PC-3 (cell line): ENCODE measurements around the gene ARL5C. TPM values are rescaled to one million over a fixed set of nuclear protein-coding genes. Genes with fewer than 3 reads are reported as not detected.

ENCODE experiments used
- ATAC-seq: fragments of 200-7000 bp; cut with Tn5 transposase; 2 replicates; pipeline ENCODE4 v1.9.1; 2020; ENCODE audit warnings: mild to moderate bottlenecking, moderate library complexity
- BruUV-seq: library from RNA; stranded (reverse); fragments of 400-500 nt; replicated peaks from 2 replicates; lab custom pipeline; 2021; lab: Mats Ljungman, UMichigan
- CTCF ChIA-PET: fragments of 300-600 bp; sonication (Branson Sonifier 250); formaldehyde crosslinking; loops from one replicate; lab custom pipeline; 2022; ENCODE audit warnings: antibody characterized with exemption; lab: Charles Lee
- POLR2A ChIA-PET: fragments of 300-600 bp; sonication (Branson Sonifier 250); formaldehyde crosslinking; loops from one replicate; lab custom pipeline; 2022; ENCODE audit warnings: antibody characterized with exemption; ENCODE audit not compliant: unreplicated experiment; lab: Charles Lee
- DNase-seq: peaks from one replicate; pipeline ENCODE4 v3.0.0-alpha.2; 2015
- H2AFZ ChIP-seq: fragments of 300-600 bp; sonication (generic); 2 replicates; pipeline ENCODE4 v1.6.0; 2016; ENCODE audit warnings: antibody characterized with exemption, low read length
- H3F3A ChIP-seq: fragments of 300-600 bp; sonication (generic); one replicate; pipeline ENCODE4 v1.6.0; 2017; ENCODE audit warnings: antibody characterized with exemption, low read length, control low read depth, mild to moderate bottlenecking; ENCODE audit not compliant: unreplicated experiment
- H3K27ac ChIP-seq: fragments of 300-600 bp; sonication (generic); 2 replicates; pipeline ENCODE4 v1.5.1; 2016; ENCODE audit warnings: mild to moderate bottlenecking, low read length
- H3K27me3 ChIP-seq: fragments of 300-600 bp; sonication (generic); 2 replicates; pipeline ENCODE4 v1.6.1; 2016; ENCODE audit warnings: low read length, mixed read lengths
- H3K36me3 ChIP-seq: fragments of 300-600 bp; sonication (generic); 2 replicates; pipeline ENCODE4 v1.6.1; 2016; ENCODE audit warnings: low read depth, mixed run types, low read length, mixed read lengths
- H3K4me1 ChIP-seq: fragments of 300-600 bp; sonication (generic); 2 replicates; pipeline ENCODE4 v1.5.1; 2016; ENCODE audit warnings: low read length; ENCODE audit not compliant: insufficient read depth
- H3K4me2 ChIP-seq: fragments of 300-600 bp; sonication (generic); 2 replicates; pipeline ENCODE4 v1.6.0; 2016; ENCODE audit warnings: low read length
- H3K4me3 ChIP-seq: fragments of 300-600 bp; sonication (generic); 2 replicates; pipeline ENCODE4 v1.5.1; 2016; ENCODE audit warnings: mild to moderate bottlenecking, low read length, mixed read lengths
- H3K79me2 ChIP-seq: fragments of 300-600 bp; sonication (generic); 2 replicates; pipeline ENCODE4 v1.6.1; 2017; ENCODE audit warnings: low read length, mixed read lengths
- H3K9ac ChIP-seq: fragments of 300-600 bp; sonication (generic); 2 replicates; pipeline ENCODE4 v1.6.0; 2016; ENCODE audit warnings: mild to moderate bottlenecking, low read length
- H3K9me2 ChIP-seq: fragments of 300-600 bp; sonication (generic); replicated peaks from 2 replicates; pipeline ENCODE4 v1.6.1; 2016; ENCODE audit warnings: mixed run types, low read length, mixed read lengths
- H3K9me3 ChIP-seq: fragments of 300-600 bp; sonication (generic); 2 replicates; pipeline ENCODE4 v1.6.1; 2016; ENCODE audit warnings: low read length, mixed read lengths
- H4K20me1 ChIP-seq: fragments of 300-600 bp; sonication (generic); 2 replicates; pipeline ENCODE4 v1.6.1; 2016; ENCODE audit warnings: low read length, mixed read lengths
- EZH2 ChIP-seq: fragments of 300-600 bp; sonication (generic); IDR thresholded peaks from one replicate; pipeline ENCODE4 v1.6.1; 2017; ENCODE audit warnings: antibody characterized with exemption, mild to moderate bottlenecking, low read length; ENCODE audit not compliant: unreplicated experiment
- EZH2phosphoT487 ChIP-seq: fragments of 300-600 bp; sonication (generic); IDR thresholded peaks from 2 replicates; pipeline ENCODE4 v1.6.1; 2018; ENCODE audit warnings: mild to moderate bottlenecking, antibody characterized with exemption, low read length, borderline replicate concordance
- intact Hi-C: fragments of 100-400 bp; cut with micrococcal nuclease; formaldehyde crosslinking; loops from 2 replicates; pipeline ENCODE4 v1.9.0; 2023
- total RNA-seq: library from RNA; depleted of rRNA; stranded (reverse); fragments of >200 nt; gene quantifications from 2 replicates; pipeline ENCODE4 v1.2.3, GENCODE V29; 2014
- TF ChIP-seq, protein P1 (sequence below): fragments of 300-600 bp; sonication (generic); conservative IDR thresholded peaks from 2 replicates; pipeline ENCODE4 v1.5.1; 2017; ENCODE audit warnings: antibody characterized with exemption, low read depth, mild to moderate bottlenecking, low read length

ARL5C gene
- total RNA-seq, 1 experiment from 2014 or later: not detected

DNA sequence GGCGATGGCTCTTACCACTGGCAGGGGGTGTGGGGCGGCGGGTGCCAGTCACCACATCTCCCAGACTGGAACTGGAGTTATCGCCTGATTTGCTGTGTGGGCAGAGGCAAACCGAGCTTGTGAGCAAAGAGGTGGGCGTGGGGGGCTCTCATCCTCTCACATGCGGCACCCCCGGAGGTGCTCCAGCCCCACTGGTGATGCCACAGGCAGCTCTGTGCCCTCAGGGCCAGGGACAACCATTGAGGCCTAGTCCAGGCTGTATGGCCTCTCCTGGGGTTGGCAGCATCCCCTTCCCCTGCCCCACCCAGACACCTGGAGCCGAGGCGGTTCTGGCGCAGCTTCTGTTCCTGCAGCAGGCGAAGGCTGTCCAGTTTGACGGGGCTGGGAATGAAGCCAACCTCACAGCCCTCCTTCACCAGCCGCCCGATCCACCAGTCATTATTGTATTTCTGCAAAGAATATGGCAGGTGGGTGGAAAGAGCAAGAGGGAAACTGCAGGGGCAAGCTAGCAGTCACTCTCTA, 20.6 kb upstream of the ARL5C start:
- ChIA-PET CTCF (no interaction called here), POLR2A (no interaction called here)
- Histone ChIP-seq H2AFZ (no peak overlapping the region), H3K9me2 (no peaks in the 10 kb centered on the region), H3K79me2 (no peaks in the 10 kb centered on the region), H4K20me1 (no peaks in the 10 kb centered on the region), H3F3A (no peaks in the 10 kb centered on the region), H3K4me3 (no peak overlapping the region), H3K27me3 (no peaks in the 10 kb centered on the region), H3K9ac (no peak overlapping the region), H3K36me3 (no peaks in the 10 kb centered on the region), H3K4me2 (no peak overlapping the region), H3K9me3 (no peaks in the 10 kb centered on the region), H3K4me1 (no peaks in the 10 kb centered on the region), H3K27ac (no peak overlapping the region)
- BruUV-seq: no TSS peak
- TF ChIP-seq EZH2: no peak
- TF ChIP-seq, protein P1, sequence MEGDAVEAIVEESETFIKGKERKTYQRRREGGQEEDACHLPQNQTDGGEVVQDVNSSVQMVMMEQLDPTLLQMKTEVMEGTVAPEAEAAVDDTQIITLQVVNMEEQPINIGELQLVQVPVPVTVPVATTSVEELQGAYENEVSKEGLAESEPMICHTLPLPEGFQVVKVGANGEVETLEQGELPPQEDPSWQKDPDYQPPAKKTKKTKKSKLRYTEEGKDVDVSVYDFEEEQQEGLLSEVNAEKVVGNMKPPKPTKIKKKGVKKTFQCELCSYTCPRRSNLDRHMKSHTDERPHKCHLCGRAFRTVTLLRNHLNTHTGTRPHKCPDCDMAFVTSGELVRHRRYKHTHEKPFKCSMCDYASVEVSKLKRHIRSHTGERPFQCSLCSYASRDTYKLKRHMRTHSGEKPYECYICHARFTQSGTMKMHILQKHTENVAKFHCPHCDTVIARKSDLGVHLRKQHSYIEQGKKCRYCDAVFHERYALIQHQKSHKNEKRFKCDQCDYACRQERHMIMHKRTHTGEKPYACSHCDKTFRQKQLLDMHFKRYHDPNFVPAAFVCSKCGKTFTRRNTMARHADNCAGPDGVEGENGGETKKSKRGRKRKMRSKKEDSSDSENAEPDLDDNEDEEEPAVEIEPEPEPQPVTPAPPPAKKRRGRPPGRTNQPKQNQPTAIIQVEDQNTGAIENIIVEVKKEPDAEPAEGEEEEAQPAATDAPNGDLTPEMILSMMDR: no peak
- TF ChIP-seq EZH2phosphoT487: no peak
- intact Hi-C loops: no loop called here
- no peak for ATAC-seq
- DNase-seq: no peak

DNA sequence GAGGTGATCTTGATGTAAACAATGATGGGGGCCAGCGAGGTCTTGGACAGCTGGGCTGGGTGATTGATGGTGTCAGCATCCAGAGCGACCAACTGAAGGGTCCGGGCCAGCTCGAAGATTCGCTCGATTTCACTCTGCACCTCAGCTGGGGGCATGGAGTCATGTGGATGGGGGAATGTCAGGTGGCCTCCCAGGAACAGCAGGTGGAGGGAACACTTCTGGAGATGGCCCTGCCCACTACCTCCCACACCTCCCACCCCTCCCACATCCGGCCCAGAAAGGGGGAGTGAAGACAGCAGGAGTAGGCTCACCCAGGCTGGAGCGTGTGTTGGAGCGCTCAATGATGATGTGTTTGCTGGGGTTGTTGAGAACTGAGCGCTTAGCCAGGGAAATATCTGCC, 17.8 kb upstream of the ARL5C start:
- H3K4me1 ChIP-seq: peaks cover 2% of the 10 kb centered on the region; the same call in 1 of the 2 replicates
- TF ChIP-seq EZH2 (no peak), EZH2phosphoT487 (no peak)
- TF ChIP-seq, protein P1: no peak
- no peaks in the 10 kb centered on the region for H3K79me2 ChIP-seq
- no peaks in the 10 kb centered on the region for H3K9me3 ChIP-seq
- H3K27ac ChIP-seq: no peak overlapping the region
- H3K27me3 ChIP-seq: no peaks in the 10 kb centered on the region
- H3K4me3 ChIP-seq: no peak overlapping the region
- ChIA-PET POLR2A (no interaction called here), CTCF (no interaction called here)
- intact Hi-C loops: no loop called here
- H3K9me2 ChIP-seq: no peaks in the 10 kb centered on the region
- BruUV-seq: no TSS peak
- ATAC-seq (no peak), DNase-seq (no peak)
- no peak overlapping the region for H2AFZ ChIP-seq
- H3K9ac ChIP-seq: no peak overlapping the region
- H3F3A ChIP-seq: no peaks in the 10 kb centered on the region
- no peaks in the 10 kb centered on the region for H3K36me3 ChIP-seq
- H4K20me1 ChIP-seq: no peaks in the 10 kb centered on the region
- no peak overlapping the region for H3K4me2 ChIP-seq

DNA sequence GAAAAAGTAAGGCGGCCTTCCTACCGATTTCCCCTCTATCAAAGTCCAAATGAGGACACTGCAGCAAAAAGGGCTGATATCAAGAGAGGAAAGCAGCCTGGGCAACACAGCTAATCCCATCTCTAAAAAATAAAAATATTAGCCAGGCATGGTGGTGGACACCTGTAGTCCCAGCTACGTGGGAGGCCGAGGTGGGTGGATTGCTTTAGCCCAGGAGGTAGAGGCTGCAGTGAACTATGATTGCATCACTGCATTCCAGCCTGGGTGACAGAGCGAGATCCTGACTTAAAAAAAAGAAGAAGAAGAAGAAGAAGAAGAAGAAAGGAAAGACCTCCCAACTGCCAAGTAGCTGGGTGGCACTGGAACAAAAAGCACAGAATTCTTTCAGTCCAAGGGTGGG, 17.1 kb upstream of the ARL5C start:
- no peaks in the 10 kb centered on the region for H4K20me1 ChIP-seq
- intact Hi-C loops: no loop called here
- no peaks in the 10 kb centered on the region for H3K27me3 ChIP-seq
- no peaks in the 10 kb centered on the region for H3K36me3 ChIP-seq
- H3K9me3 ChIP-seq: no peaks in the 10 kb centered on the region
- no peak overlapping the region for H2AFZ ChIP-seq
- no peak overlapping the region for H3K4me2 ChIP-seq
- H3K27ac ChIP-seq: no peak overlapping the region
- no TSS peak for BruUV-seq
- ATAC-seq (no peak), DNase-seq (no peak)
- ChIA-PET CTCF (no interaction called here), POLR2A (no interaction called here)
- H3K4me3 ChIP-seq: no peak overlapping the region
- no peaks in the 10 kb centered on the region for H3K9me2 ChIP-seq
- H3K9ac ChIP-seq: no peak overlapping the region
- no peaks in the 10 kb centered on the region for H3K79me2 ChIP-seq
- no peaks in the 10 kb centered on the region for H3F3A ChIP-seq
- peaks cover 9% of the 10 kb centered on the region; the same call in 1 of the 2 replicates for H3K4me1 ChIP-seq
- TF ChIP-seq EZH2 (no peak), EZH2phosphoT487 (no peak)
- TF ChIP-seq, protein P1: no peak
